AG20443 (cell line): ENCODE data around the gene TDRD9.

ENCODE experiments used
- DNase-seq: peaks from one replicate; pipeline ENCODE4 v3.0.0; 2012; ENCODE audit warnings: low spot score, mixed read lengths

TDRD9 gene

GRCh38 chr14:103994535-103995184 lies 66.4 kb downstream of the TDRD9 start:
- DNase-seq: no peak

- DNase-seq: no peak
Observed at GRCh38 chr14:103995876-103996275, 67.6 kb downstream of the TDRD9 start.

- no peak for DNase-seq
Observed at GRCh38 chr14:103997391-103997790, 69.1 kb downstream of the TDRD9 start.

DNA sequence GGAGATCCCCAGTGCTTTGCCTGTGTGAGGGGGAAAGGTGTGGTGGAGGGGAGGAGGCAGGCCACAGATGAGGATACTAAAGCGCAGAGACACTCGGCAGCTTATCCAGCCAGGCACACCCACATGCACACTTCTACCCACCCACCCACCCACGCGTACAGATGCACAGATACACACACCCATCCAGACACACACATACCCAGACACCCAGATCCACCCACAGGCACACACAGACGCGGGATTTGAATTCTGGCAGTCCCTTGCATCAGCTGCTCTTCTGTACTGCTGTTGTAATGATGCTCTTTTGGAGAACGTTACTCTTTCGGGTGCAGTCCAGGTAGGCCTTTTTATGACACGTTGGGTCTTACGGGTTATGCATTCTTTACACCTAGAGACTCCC lies 69.8 kb downstream of the TDRD9 start:
- DNase-seq: no peak

DNA sequence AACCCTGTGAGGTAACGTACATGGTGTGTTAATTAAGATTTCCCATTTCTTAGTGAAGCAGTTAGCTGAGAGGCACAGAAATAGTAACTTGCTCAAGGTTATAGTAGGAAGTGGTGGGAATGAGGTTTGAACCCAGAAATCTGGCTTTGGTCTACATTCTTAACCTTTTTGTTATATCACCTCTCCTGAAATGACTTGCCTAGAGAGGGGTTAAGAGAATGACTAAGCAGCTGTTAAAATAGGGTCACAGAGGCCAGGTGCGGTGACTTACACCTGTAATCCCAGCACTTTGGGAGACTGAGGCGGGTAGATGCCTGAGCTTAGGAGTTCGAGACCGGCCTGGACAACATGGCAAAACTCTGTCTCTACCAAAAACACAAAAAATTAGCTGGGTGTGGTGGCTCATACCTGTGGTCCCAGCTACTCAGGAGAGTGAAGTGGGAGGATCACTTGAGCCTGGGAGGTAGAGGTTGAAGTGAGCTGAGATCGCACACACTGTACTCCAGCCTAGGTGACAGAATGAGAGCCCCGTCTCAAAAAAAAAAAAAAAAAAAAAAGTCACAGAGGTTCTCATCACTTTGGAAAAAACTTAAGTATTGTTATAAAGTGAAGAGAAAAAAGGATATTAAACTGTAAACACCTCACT lies 71.7 kb downstream of the TDRD9 start:
- no peak for DNase-seq

GRCh38 chr14:104001003-104001402 lies 72.7 kb downstream of the TDRD9 start:
- DNase-seq: no peak

DNA sequence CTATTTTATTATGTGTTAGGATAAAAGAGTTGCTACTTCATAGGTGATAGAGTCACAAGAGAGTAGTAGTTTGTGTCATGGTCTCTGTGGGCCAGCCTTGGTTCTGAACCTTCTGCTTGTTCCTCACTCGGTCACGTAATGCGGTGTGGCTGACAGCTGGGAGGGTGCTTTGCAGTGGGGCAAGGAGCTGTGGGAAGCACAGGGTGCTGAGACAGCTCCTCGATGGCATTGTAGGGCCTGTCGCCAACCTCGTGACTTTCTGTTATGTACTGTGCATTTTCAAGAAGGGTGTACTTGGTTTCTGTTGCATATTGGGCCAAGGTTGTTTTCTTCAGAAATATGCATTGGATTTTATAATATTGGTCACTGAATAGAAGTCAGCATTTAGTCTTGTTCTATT lies 75.4 kb downstream of the TDRD9 start:
- no peak for DNase-seq

DNA sequence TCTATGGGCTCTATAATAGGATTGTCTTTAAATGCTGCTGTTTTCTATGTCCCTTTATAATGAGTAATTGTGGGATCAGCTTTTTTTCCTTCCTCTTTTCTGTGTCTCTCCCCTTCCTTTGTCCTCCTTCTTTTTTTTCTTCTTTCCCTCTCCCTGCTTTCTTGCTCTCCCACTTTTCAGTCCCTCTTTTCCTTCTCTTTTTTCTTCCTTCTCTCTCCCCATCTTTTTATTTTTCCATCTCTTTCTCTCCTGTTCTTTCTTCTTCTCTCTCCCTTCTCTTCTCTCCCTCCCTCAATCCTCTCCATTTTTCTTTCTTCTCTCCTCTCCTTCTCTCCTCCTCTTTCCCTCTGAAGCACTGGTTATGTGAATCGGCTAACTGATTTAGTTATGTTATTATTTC lies 76.6 kb downstream of the TDRD9 start:
- no peak for DNase-seq

DNA sequence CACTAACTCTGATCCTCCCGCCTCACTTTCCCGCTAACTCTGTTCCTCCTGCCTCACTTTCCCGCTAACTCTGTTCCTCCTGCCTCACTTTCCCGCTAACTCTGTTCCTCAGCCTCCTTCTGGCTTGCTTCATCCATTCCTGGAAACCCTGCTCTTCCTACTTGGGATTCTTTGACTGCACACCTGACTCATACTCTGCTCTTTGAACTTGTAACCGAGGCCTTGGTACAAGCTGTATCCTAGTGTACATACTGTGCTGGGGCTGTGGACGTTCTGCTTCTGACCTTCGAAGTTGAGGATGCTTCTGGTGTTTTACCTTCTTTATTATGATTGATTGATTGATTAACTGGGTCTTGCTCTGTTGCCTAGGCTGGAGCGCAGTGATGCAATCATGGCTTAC lies 77.2 kb downstream of the TDRD9 start:
- no peak for DNase-seq

GRCh38 chr14:104007121-104007520 lies 78.9 kb downstream of the TDRD9 start:
- DNase-seq: no peak

DNA sequence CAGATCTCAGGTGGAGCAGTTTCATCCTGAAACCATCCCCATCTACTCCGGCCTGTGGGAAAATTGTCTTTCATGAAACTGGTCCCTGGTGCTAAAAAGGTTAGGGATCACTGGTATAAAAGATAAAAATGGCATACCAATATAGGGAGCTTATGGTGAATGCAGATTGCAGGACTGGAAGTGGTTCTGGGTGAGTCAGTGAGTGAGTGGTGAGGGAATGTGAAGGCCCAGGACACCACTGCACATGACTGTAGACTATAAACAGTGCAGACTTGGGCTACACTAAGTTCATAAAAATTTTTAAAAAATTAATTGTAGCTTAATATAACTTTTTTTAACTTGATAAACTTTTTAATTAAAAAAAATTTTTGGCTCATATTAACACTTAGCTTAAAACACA lies 81.0 kb downstream of the TDRD9 start:
- DNase-seq: no peak

DNA sequence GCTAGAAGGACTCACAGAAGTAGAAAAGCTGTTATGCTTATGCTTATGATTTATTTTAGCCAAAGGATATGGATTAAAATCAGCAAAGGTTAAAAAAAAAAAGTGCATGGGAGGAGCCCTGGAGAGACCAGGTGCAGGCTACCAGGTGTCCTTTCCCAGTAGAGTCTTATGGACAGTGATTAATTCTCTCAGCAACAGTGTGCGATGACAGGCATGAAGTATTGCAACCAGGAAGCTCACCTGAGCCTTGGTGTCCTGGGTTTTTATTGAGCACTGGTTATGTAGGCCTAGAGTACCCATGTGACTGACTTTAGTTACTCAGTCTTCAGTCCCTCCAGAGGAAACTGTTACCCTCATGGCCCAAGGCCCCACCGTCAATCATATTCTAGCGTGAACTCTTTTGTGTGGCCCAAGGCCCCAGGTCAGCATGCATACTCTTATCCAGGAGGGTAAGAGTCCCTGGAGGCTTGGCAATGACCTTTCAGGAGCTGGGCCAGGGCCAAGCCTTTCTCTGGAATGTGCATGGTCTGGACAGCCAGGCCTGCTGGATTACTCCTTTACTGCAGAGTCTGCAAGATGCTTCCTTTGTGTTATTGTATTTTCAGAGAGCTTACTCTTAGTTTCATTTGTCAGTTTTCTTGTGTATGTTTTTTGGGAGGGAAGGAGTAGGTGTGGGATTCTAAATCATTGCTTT lies 83.7 kb downstream of the TDRD9 start:
- DNase-seq: no peak

GRCh38 chr14:104014764-104015163 lies 86.5 kb downstream of the TDRD9 start:
- no peak for DNase-seq

DNA sequence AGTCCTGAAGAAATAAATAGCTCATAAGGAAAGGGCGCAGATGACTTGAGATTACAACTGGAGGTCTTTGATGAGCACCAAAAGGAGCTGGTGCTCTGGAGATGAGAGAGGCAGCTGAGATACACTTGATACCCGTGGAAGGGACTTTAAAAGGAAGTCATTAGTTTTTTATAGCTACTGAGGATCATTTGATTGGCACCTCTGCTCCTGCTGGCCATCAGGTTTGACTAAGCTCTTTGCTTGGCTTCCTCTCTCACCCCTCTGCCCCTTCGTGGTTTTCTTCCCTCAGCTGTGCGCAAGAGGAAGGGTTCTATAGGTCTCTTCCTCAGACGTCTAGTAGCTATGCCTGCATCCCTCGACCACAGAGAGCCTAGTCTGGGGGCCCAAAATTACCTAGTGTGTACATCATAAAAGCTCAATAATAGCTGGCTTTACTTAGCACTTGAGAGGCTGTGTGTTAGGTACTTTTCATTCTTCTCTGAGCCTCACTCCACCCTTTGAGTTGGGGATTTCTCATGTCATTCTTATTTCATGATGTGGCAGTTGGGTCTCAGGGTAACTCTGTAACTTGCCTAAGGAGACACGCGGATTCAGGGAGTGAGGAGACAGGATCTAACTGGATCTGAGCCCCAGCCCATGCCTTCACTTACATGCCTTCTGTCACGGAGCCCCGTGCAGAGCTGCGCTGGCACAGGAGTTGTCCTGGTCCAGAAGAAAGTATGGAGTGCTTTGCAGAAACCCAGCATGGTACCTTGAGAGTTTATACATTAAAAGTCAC lies 88.8 kb downstream of the TDRD9 start:
- no peak for DNase-seq

GRCh38 chr14:104019029-104019428 lies 90.8 kb downstream of the TDRD9 start:
- DNase-seq: no peak

GRCh38 chr14:104019806-104020205 lies 91.5 kb downstream of the TDRD9 start:
- no peak for DNase-seq

GRCh38 chr14:104020471-104020870 lies 92.2 kb downstream of the TDRD9 start:
- no peak for DNase-seq

DNA sequence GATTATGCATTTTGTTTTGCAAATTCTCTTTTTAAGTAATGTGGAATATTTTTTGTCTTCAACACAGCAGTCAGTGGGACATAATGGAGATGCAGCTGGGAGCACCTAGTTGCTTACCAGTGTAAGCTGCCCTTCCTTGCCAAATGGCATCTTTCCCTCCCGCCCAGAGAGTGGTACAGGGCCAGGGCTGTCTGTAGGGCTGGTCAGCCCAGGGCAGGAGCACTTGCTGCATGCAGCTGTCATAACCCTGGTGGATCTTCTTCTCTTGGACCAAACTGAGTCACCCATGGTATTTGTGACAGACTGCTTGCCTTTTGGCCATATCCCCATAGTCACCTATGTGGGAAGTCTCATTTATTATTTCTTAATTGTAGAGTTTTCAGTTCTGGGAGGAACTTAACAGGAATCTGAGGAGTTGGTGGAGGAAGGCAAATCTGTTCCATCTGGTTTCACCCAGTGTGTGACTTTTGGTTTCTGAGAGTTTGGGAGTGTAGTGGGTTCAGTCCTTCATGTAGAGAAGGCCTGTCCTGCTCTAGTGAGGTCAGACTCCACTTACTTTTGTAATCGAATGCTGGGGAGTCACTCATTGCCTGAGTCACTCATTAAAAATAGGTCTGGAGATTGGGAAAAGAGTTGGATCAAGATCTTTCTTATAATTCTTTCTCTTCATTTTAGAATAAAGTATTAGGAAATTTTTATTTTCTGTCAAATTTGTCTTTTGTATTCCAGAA lies 95.2 kb downstream of the TDRD9 start:
- DNase-seq: no peak

DNA sequence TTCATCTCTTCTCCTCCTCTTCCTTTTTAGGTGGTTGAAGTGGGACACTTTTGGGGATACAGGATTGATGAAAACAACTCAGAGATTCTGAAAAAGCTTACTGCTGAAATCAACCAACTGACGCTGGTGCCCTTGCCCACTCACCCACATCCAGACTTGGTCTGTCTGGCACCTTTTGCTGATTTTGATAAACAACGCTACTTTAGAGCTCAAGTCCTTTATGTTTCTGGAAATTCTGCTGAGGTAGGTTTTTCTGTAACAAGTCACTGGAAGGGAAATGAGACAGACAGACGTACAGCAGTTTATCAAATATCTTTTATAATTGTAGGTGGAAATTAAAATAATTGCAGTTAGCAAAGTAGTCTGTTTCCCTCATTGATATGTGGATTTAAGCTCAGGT lies 97.3 kb downstream of the TDRD9 start:
- no peak for DNase-seq

- no peak for DNase-seq
Observed at GRCh38 chr14:104026024-104026423, 97.8 kb downstream of the TDRD9 start.

DNA sequence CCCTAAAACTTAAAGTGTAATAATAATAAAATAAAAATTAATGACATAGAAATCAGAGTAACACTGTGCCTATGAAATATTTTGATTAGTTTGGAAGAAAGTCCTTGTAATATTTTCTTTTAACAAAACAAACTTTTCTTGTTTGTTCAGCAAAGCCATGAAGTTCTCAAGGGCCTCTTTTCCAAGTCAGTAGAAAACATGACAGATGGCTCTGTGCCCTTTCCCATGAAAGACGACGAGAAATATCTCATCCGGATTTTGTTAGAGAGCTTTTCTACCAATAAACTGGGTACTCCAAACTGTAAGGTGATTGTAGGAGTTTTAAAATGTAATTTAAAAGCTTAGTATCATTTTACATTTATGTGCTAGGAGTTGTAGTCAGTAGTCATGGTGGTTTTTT lies 102.7 kb downstream of the TDRD9 start:
- DNase-seq: no peak

DNA sequence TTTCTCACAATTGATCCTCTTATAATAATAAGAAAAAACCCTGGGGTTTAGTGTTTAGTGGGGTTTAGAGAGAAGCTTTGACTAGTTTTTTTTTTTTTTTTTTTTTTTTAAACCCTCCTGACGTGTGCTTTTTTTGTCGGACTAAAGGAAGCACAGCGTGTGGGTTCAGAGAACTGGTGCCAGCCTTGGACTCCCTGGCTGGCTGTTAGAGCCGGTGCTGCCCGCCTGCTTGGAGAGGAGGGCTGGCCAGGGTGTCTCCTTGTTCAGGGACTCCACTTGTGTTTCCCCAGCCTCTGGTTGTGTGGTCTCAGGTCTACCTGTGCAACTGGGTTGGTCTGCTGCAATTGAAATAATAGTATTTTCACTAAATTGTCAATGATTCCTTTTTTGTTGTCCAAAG lies 103.1 kb downstream of the TDRD9 start:
- no peak for DNase-seq
